Smooth muscle cell (in vitro differentiated cells): ENCODE data around the gene NFIA. TPM values are rescaled to one million over a fixed set of nuclear protein-coding genes. Genes with fewer than 3 reads are reported as not detected.

Experiments
- DNase-seq: peaks from one replicate; lab custom pipeline; 2025; ENCODE audit not compliant: unreplicated experiment; lab: John Stamatoyannopoulos, UW
- H2AFZ ChIP-seq: fragments of 200-600 bp; sonication (generic); 2 replicates; pipeline ENCODE4 v1.6.0; 2016; ENCODE audit warnings: antibody characterized with exemption, low read depth, mild to moderate bottlenecking
- H3F3A ChIP-seq: fragments of 200-600 bp; sonication (generic); 2 replicates; pipeline ENCODE4 v1.6.0; 2017; ENCODE audit warnings: antibody characterized with exemption, low read depth
- H3K27ac ChIP-seq: fragments of 200-600 bp; sonication (generic); 2 replicates; pipeline ENCODE4 v1.5.1; 2016; ENCODE audit warnings: low read depth, mild to moderate bottlenecking
- H3K27me3 ChIP-seq: fragments of 200-600 bp; sonication (generic); 2 replicates; pipeline ENCODE4 v1.6.1; 2016; ENCODE audit warnings: low read depth, mild to moderate bottlenecking
- H3K36me3 ChIP-seq: fragments of 200-600 bp; sonication (generic); 2 replicates; pipeline ENCODE4 v1.5.1; 2016; ENCODE audit warnings: low read depth
- H3K4me1 ChIP-seq: fragments of 200-600 bp; sonication (generic); 2 replicates; pipeline ENCODE4 v1.5.1; 2016; ENCODE audit warnings: low read depth
- H3K4me2 ChIP-seq: fragments of 200-600 bp; sonication (generic); 2 replicates; pipeline ENCODE4 v1.6.0; 2016; ENCODE audit warnings: mild to moderate bottlenecking
- H3K4me3 ChIP-seq: fragments of 200-600 bp; sonication (generic); 2 replicates; pipeline ENCODE4 v1.5.1; 2016; ENCODE audit warnings: mild to moderate bottlenecking
- H3K79me2 ChIP-seq: fragments of 200-600 bp; sonication (generic); 2 replicates; pipeline ENCODE4 v1.6.0; 2016; ENCODE audit warnings: low read depth, mild to moderate bottlenecking
- H3K9ac ChIP-seq: fragments of 200-600 bp; sonication (generic); 2 replicates; pipeline ENCODE4 v1.6.0; 2016; ENCODE audit warnings: low read depth
- H3K9me3 ChIP-seq: fragments of 200-600 bp; sonication (generic); replicated peaks from 2 replicates; pipeline ENCODE4 v1.5.1; 2016; ENCODE audit warnings: low read depth
- H4K20me1 ChIP-seq: fragments of 200-600 bp; sonication (generic); 2 replicates; pipeline ENCODE4 v1.6.0; 2016; ENCODE audit warnings: low read depth
- WGBS: methylation state at CpG from one replicate; pipeline ENCODE4 v1.1.7; 2016; ENCODE audit warnings: low lambda C conversion rate; 5-methylcytosine and 5-hydroxymethylcytosine counted together
- polyA plus RNA-seq: library from polyadenylated mRNA; unstranded; fragments of >200 nt; fragmentation: Nextera tagmentation; extraction: Ambion mirVana; gene quantifications from 2 replicates; pipeline ENCODE4 v1.2.1, GENCODE V29; 2016
- total RNA-seq: library from RNA; depleted of rRNA; stranded (reverse); fragments of >200 nt; gene quantifications from 2 replicates; pipeline ENCODE4 v1.2.3, GENCODE V29; 2014
- TF ChIP-seq, protein P1 (sequence below): fragments of 200-600 bp; sonication (generic); IDR thresholded peaks from 2 replicates; pipeline ENCODE4 v1.5.1; 2017; ENCODE audit warnings: borderline replicate concordance, mild to moderate bottlenecking, antibody characterized with exemption; ENCODE audit not compliant: insufficient read depth, poor library complexity, severe bottlenecking

Gene NFIA
- total and polyA plus RNA-seq, 2 experiments from 2014 or later = 5.0 to 6.2 TPM

DNA sequence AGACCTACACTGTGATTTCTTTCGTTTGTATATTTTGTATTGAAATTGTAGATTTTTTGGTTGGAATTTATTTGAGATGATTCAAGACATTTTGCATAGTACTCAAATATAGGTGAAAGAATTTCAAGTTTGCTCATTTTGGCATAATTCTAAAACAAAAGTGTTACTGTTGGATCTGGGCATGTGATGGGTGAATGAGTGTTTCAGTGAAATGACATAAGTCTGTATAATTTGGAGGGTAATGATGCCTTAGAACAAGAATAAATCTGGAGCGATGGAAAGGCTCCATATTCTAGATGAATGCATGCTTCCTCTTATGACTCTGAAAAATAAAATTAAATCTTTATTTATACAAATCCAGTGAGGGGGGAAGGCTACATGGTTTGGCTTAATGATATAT is 41.0 kb downstream of the NFIA start:
- 95% methylated on average over 2 of the region's 2 CpGs for WGBS
- no peaks in the 10 kb centered on the region for H3K79me2 ChIP-seq
- H3K4me1 ChIP-seq = no peaks in the 10 kb centered on the region
- no peak overlapping the region for H3K27ac ChIP-seq
- H3K4me2 ChIP-seq = no peak overlapping the region
- no peaks in the 10 kb centered on the region for H3K27me3 ChIP-seq
- TF ChIP-seq, protein P1, sequence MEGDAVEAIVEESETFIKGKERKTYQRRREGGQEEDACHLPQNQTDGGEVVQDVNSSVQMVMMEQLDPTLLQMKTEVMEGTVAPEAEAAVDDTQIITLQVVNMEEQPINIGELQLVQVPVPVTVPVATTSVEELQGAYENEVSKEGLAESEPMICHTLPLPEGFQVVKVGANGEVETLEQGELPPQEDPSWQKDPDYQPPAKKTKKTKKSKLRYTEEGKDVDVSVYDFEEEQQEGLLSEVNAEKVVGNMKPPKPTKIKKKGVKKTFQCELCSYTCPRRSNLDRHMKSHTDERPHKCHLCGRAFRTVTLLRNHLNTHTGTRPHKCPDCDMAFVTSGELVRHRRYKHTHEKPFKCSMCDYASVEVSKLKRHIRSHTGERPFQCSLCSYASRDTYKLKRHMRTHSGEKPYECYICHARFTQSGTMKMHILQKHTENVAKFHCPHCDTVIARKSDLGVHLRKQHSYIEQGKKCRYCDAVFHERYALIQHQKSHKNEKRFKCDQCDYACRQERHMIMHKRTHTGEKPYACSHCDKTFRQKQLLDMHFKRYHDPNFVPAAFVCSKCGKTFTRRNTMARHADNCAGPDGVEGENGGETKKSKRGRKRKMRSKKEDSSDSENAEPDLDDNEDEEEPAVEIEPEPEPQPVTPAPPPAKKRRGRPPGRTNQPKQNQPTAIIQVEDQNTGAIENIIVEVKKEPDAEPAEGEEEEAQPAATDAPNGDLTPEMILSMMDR = no peak
- H3F3A ChIP-seq = no peaks in the 10 kb centered on the region
- DNase-seq = no peak
- H4K20me1 ChIP-seq = no peaks in the 10 kb centered on the region
- no peaks in the 10 kb centered on the region for H3K36me3 ChIP-seq
- no peak overlapping the region for H2AFZ ChIP-seq
- no peaks in the 10 kb centered on the region for H3K9me3 ChIP-seq
- no peak overlapping the region for H3K4me3 ChIP-seq
- no peak overlapping the region for H3K9ac ChIP-seq

GRCh38 chr1:61124078-61124477 is 41.7 kb downstream of the NFIA start:
- TF ChIP-seq, protein P1 = no peak
- no peaks in the 10 kb centered on the region for H3K79me2 ChIP-seq
- H3K36me3 ChIP-seq = no peaks in the 10 kb centered on the region
- WGBS = 98% methylated on average over 2 of the region's 2 CpGs
- no peaks in the 10 kb centered on the region for H3K9me3 ChIP-seq
- no peak overlapping the region for H3K4me3 ChIP-seq
- H4K20me1 ChIP-seq = no peaks in the 10 kb centered on the region
- no peak overlapping the region for H2AFZ ChIP-seq
- no peak overlapping the region for H3K27ac ChIP-seq
- H3K4me2 ChIP-seq = no peak overlapping the region
- H3K4me1 ChIP-seq = no peaks in the 10 kb centered on the region
- no peak for DNase-seq
- H3K9ac ChIP-seq = no peak overlapping the region
- no peaks in the 10 kb centered on the region for H3F3A ChIP-seq
- H3K27me3 ChIP-seq = no peaks in the 10 kb centered on the region

DNA sequence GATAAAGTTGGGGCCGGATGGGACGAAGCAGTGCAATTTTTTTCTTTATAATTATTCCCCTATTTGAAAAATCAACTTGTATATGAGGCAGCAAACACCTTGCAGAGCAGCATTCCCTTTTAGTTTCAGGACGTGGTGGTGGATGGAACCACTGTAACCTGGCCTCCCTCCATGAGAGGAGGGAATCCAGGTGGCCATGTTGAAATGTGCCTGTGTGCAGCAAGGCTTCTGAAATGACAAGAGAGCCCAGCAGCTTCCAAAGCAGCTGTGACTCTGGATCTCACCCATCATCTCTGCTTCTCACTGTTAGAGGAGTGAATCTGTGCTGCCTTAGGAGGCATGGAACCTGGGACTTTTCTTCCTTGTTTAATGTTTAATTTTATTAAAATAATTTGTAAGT is 42.3 kb downstream of the NFIA start:
- Histone ChIP-seq H3K27me3 (no peaks in the 10 kb centered on the region), H3K9ac (no peak overlapping the region), H3K9me3 (no peaks in the 10 kb centered on the region), H3K27ac (no peak overlapping the region), H3F3A (no peaks in the 10 kb centered on the region), H2AFZ (no peak overlapping the region), H3K4me2 (no peak overlapping the region), H3K36me3 (no peaks in the 10 kb centered on the region), H3K4me3 (no peak overlapping the region), H4K20me1 (no peaks in the 10 kb centered on the region), H3K4me1 (no peaks in the 10 kb centered on the region), H3K79me2 (no peaks in the 10 kb centered on the region)
- TF ChIP-seq, protein P1 = no peak
- WGBS = 85% methylated on average over 3 of the region's 3 CpGs
- DNase-seq = no peak

GRCh38 chr1:61125263-61125662 is 42.9 kb downstream of the NFIA start:
- Histone ChIP-seq H3K9me3 (no peaks in the 10 kb centered on the region), H3K4me1 (no peaks in the 10 kb centered on the region), H2AFZ (no peak overlapping the region), H3F3A (no peaks in the 10 kb centered on the region), H3K27me3 (no peaks in the 10 kb centered on the region), H3K36me3 (no peaks in the 10 kb centered on the region), H3K9ac (no peak overlapping the region), H3K79me2 (no peaks in the 10 kb centered on the region), H3K4me3 (no peak overlapping the region), H3K27ac (no peak overlapping the region), H3K4me2 (no peak overlapping the region), H4K20me1 (no peaks in the 10 kb centered on the region)
- 97% methylated on average over 7 of the region's 7 CpGs for WGBS
- TF ChIP-seq, protein P1 = no peak
- DNase-seq = no peak
